ENCODE data around the gene MAML3. TPM values are rescaled to one million over a fixed set of nuclear protein-coding genes. Genes with fewer than 3 reads are reported as not detected.

The MAML3 gene
- total RNA-seq, 1 donor from 2014 or later, result 24.8 TPM

DNA sequence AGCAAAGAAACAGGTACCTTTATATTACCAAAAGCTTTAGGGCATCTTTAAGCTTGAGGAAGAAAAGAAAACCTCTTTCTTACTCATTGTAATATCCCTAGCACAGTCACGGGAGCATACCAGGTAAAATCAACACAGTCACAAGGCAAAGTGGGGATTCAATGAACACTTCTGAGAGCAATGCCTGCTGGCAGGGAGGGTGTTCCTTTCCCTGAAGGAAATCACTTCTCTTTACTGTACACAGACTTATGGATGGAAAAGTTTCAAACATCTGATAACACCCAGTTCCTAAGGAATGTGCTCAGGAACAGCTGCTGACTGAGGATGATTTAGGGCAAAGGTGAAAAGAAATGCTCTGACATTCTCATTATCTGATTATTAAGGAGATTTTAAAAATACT lies 94.8 kb downstream of the MAML3 start:
- Mint-ChIP-seq H3K27ac (peak overlapping the region; percentile 85), H3K36me3 (no peaks in the 10 kb centered on the region), H3K9me3 (no peaks in the 10 kb centered on the region), H3K4me1 (peaks cover 40% of the 10 kb centered on the region), H3K4me3 (no peak overlapping the region), H3K27me3 (ENCODE audit: low read depth) (no peaks in the 10 kb centered on the region)
- TF ChIP-seq, protein P1, sequence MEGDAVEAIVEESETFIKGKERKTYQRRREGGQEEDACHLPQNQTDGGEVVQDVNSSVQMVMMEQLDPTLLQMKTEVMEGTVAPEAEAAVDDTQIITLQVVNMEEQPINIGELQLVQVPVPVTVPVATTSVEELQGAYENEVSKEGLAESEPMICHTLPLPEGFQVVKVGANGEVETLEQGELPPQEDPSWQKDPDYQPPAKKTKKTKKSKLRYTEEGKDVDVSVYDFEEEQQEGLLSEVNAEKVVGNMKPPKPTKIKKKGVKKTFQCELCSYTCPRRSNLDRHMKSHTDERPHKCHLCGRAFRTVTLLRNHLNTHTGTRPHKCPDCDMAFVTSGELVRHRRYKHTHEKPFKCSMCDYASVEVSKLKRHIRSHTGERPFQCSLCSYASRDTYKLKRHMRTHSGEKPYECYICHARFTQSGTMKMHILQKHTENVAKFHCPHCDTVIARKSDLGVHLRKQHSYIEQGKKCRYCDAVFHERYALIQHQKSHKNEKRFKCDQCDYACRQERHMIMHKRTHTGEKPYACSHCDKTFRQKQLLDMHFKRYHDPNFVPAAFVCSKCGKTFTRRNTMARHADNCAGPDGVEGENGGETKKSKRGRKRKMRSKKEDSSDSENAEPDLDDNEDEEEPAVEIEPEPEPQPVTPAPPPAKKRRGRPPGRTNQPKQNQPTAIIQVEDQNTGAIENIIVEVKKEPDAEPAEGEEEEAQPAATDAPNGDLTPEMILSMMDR (IDR thresholded peaks at IDR 0.05; ENCODE audit: unreplicated experiment), result no peak
- no peak for DNase-seq (ENCODE audit: low spot score in 2 of 2, unreplicated experiment in 2 of 2)

DNA sequence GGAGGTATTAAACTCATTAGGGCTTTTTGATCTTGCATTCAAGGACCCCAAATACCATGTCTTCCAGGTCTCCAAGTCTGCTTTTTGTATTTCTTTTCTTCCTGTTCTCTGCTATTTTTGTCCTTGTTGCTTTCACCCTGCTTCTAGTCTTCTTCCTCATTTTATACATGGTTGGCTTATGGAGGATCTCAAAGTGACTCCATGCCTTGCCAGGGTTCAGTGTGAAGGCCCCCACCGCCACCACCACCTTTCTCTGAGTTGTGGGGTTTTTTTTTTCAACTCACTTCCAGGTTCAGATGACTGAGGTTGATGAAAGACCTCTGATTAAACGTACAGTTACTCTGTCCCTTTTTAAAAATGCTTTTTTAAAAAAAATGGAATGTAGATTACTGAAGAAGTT lies 96.3 kb downstream of the MAML3 start:
- Mint-ChIP-seq H3K27ac (no peak overlapping the region), H3K9me3 (no peaks in the 10 kb centered on the region), H3K4me3 (no peak overlapping the region), H3K4me1 (peaks cover 47% of the 10 kb centered on the region), H3K27me3 (ENCODE audit: low read depth) (no peaks in the 10 kb centered on the region), H3K36me3 (no peaks in the 10 kb centered on the region)
- no peak for DNase-seq (ENCODE audit: low spot score in 2 of 2, unreplicated experiment in 2 of 2)
- TF ChIP-seq, protein P1 (IDR thresholded peaks at IDR 0.05; ENCODE audit: unreplicated experiment), result no peak

DNA sequence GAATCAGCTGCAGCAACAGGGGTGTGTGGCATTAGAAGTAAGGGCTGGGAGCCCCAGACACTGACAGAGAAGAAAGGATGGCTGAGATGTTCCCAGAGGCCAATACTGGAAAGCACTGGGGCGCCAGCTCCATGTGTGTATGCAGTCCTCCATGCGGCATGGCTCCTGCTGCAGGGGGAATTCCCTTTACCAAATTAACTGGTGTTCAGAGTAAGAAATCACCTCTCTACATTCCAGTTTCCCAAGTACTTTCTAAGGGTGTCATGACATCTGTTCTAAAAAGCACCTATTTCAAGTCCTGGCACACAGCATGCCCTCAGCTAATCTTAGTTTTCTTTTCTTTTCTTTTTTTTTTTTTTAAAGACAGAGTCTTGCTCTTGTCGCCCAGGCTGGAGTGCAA lies 98.0 kb downstream of the MAML3 start:
- Mint-ChIP-seq H3K27me3 (ENCODE audit: low read depth) (no peaks in the 10 kb centered on the region), H3K4me1 (peaks cover 32% of the 10 kb centered on the region), H3K9me3 (no peaks in the 10 kb centered on the region), H3K36me3 (no peaks in the 10 kb centered on the region), H3K27ac (no peak overlapping the region), H3K4me3 (no peak overlapping the region)
- DNase-seq (ENCODE audit: low spot score in 2 of 2, unreplicated experiment in 2 of 2), result no peak
- TF ChIP-seq, protein P1 (IDR thresholded peaks at IDR 0.05; ENCODE audit: unreplicated experiment), result no peak

DNA sequence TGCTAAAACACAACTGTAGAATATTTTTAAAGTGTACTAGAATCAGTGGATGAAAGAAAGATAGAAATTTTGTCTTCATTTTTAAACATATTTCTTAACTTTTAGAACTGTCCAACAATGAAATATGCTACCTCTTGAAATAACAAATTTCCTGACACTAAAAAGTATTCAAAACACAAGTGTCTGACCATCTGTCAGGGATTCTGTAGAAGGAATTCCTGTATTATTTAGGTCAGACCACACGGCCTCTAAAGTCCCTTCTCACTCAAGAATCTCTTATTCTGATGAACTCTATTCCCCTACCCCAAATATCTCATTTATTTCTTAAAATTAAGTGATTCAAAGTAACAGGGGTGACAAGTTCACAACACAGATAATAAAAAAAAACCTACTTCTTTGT lies 99.1 kb downstream of the MAML3 start:
- H3K36me3 Mint-ChIP-seq, result no peaks in the 10 kb centered on the region
- no peak overlapping the region for H3K27ac Mint-ChIP-seq
- TF ChIP-seq, protein P1 (IDR thresholded peaks at IDR 0.05; ENCODE audit: unreplicated experiment), result no peak
- DNase-seq (ENCODE audit: low spot score in 2 of 2, unreplicated experiment in 2 of 2), result no peak
- peaks cover 37% of the 10 kb centered on the region for H3K4me1 Mint-ChIP-seq
- H3K9me3 Mint-ChIP-seq, result no peaks in the 10 kb centered on the region
- no peaks in the 10 kb centered on the region for H3K27me3 Mint-ChIP-seq (ENCODE audit: low read depth)
- H3K4me3 Mint-ChIP-seq, result no peak overlapping the region

DNA sequence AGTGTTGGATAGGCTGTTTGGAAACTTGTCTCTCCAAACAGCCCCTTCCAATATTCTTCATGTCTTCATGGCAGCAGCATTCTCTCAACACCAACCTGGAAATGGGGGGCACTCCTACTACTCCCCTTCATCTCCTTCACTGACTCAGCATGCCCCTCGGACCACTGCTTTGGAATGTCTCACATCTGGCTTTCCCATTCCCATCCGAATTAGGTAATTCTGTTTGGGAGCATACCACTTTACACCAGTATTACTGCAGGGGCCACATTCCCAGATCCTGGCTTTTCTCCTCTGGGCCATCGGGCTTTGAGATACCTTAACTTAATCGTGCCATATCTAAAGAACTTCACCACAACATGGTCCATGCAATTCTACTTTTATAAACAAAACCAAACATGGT lies 100.8 kb downstream of the MAML3 start:
- no peak overlapping the region for H3K27ac Mint-ChIP-seq

More for the DNA sequence above, 100.8 kb downstream of the MAML3 start:
- Mint-ChIP-seq H3K4me1 (peaks cover 39% of the 10 kb centered on the region), H3K4me3 (no peak overlapping the region), H3K36me3 (no peaks in the 10 kb centered on the region), H3K27me3 (ENCODE audit: low read depth) (no peaks in the 10 kb centered on the region), H3K9me3 (no peaks in the 10 kb centered on the region)
- TF ChIP-seq, protein P1 (IDR thresholded peaks at IDR 0.05; ENCODE audit: unreplicated experiment), result no peak
- no peak for DNase-seq (ENCODE audit: low spot score in 2 of 2, unreplicated experiment in 2 of 2)

Data from mesothelial cell of epicardium (in vitro differentiated cells).